Measurements from ENCODE around the gene OPCML.

DNA sequence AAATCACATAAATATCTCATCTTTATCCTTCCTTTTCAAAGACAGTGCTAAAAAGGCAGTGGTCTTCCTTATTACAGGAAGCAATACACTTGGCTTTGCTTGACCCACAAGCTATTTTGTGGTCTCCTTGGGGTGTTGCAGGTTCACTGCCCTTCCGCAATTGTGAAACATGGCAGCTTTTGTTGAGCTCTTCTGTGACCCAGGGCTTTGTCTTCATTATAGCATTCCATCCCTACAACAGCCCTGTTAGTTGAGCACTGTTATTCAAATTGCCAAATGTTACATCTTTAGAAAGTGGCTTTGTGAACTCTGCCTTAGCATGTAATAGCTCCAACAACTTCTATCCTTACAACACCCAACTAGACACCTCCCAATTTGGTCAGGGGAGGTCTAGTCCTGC lies 107.1 kb downstream of the OPCML start:
- TF ChIP-seq, protein P1, sequence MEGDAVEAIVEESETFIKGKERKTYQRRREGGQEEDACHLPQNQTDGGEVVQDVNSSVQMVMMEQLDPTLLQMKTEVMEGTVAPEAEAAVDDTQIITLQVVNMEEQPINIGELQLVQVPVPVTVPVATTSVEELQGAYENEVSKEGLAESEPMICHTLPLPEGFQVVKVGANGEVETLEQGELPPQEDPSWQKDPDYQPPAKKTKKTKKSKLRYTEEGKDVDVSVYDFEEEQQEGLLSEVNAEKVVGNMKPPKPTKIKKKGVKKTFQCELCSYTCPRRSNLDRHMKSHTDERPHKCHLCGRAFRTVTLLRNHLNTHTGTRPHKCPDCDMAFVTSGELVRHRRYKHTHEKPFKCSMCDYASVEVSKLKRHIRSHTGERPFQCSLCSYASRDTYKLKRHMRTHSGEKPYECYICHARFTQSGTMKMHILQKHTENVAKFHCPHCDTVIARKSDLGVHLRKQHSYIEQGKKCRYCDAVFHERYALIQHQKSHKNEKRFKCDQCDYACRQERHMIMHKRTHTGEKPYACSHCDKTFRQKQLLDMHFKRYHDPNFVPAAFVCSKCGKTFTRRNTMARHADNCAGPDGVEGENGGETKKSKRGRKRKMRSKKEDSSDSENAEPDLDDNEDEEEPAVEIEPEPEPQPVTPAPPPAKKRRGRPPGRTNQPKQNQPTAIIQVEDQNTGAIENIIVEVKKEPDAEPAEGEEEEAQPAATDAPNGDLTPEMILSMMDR (IDR thresholded peaks at IDR 0.05; ENCODE audit: poor library complexity, severe bottlenecking), result no peak
- TF ChIP-seq SMC3 (conservative IDR thresholded peaks at IDR 0.05; ENCODE audit: poor library complexity), result no peak
- no peak for TF ChIP-seq RAD21 (conservative IDR thresholded peaks at IDR 0.05)
- no peak for TF ChIP-seq EZH2 (IDR thresholded peaks at IDR 0.05; ENCODE audit: borderline replicate concordance, insufficient read depth, low read length, poor library complexity, severe bottlenecking)
- no peak for TF ChIP-seq TAF1 (IDR thresholded peaks at IDR 0.05; ENCODE audit: low read depth)
- no peak for TF ChIP-seq EP300 (conservative IDR thresholded peaks at IDR 0.05; ENCODE audit: poor library complexity, severe bottlenecking)
